H9 (cell line): ENCODE results near the gene FXYD2. TPM values are rescaled to one million over a fixed set of nuclear protein-coding genes. Genes with fewer than 3 reads are reported as not detected.

Experiments
- DNase-seq: peaks from one replicate; pipeline ENCODE4 v3.0.0-alpha.2; 2017
- H2AFZ ChIP-seq: one replicate; pipeline ENCODE4 v1.6.1; 2013; ENCODE audit warnings: mild to moderate bottlenecking, low read length, control low read depth, moderate library complexity
- H2AK5ac ChIP-seq: 2 replicates; pipeline ENCODE4 v1.6.1; 2013; ENCODE audit warnings: low read length, control low read depth, mixed read lengths; ENCODE audit not compliant: insufficient read length
- H2BK120ac ChIP-seq: one replicate; pipeline ENCODE4 v1.6.1; 2013; ENCODE audit warnings: low read depth, mild to moderate bottlenecking, low read length, control low read depth, inconsistent platforms; ENCODE audit not compliant: poor library complexity, severe bottlenecking
- H2BK12ac ChIP-seq: 2 replicates; pipeline ENCODE4 v1.6.1; 2013; ENCODE audit warnings: low read length, control low read depth, mixed read lengths, low read depth; ENCODE audit not compliant: insufficient read length
- H2BK15ac ChIP-seq: 2 replicates; pipeline ENCODE4 v1.6.1; 2013; ENCODE audit warnings: low read depth, low read length, control low read depth
- H2BK20ac ChIP-seq: one replicate; pipeline ENCODE4 v1.6.1; 2013; ENCODE audit warnings: low read depth, mild to moderate bottlenecking, low read length, control low read depth, inconsistent platforms; ENCODE audit not compliant: poor library complexity, severe bottlenecking
- H2BK5ac ChIP-seq: 2 replicates; pipeline ENCODE4 v1.6.1; 2013; ENCODE audit warnings: low read length, control low read depth, mixed read lengths; ENCODE audit not compliant: insufficient read length
- H3K14ac ChIP-seq: 2 replicates; pipeline ENCODE4 v1.6.1; 2013; ENCODE audit warnings: low read length, control low read depth; ENCODE audit not compliant: insufficient read depth
- H3K18ac ChIP-seq: 2 replicates; pipeline ENCODE4 v1.6.1; 2013; ENCODE audit warnings: low read depth, mild to moderate bottlenecking, mixed read lengths, low read length, control low read depth; ENCODE audit not compliant: insufficient read length
- H3K23ac ChIP-seq: 2 replicates; pipeline ENCODE4 v1.6.1; 2013; ENCODE audit warnings: low read length, control low read depth, mixed read lengths, low read depth; ENCODE audit not compliant: insufficient read length
- H3K23me2 ChIP-seq: 2 replicates; pipeline ENCODE4 v1.6.1; 2013; ENCODE audit warnings: low read depth, mild to moderate bottlenecking, mixed read lengths, low read length, control low read depth; ENCODE audit not compliant: insufficient read length, poor library complexity, severe bottlenecking
- H3K27ac ChIP-seq: 2 replicates; pipeline ENCODE4 v1.5.1; 2013; ENCODE audit warnings: low read length, control low read depth, mixed read lengths, low read depth; ENCODE audit not compliant: insufficient read length
- H3K27me3 ChIP-seq: 2 replicates; pipeline ENCODE4 v1.6.1; 2013; ENCODE audit warnings: low read length, control low read depth, inconsistent platforms; ENCODE audit not compliant: insufficient read depth
- H3K4ac ChIP-seq: 2 replicates; pipeline ENCODE4 v1.6.1; 2013; ENCODE audit warnings: low read depth, mild to moderate bottlenecking, control low read depth, inconsistent platforms, low read length, moderate library complexity
- H3K4me1 ChIP-seq: 2 replicates; pipeline ENCODE4 v1.6.1; 2013; ENCODE audit warnings: low read length, control low read depth, inconsistent platforms; ENCODE audit not compliant: insufficient read depth
- H3K4me2 ChIP-seq: 2 replicates; pipeline ENCODE4 v1.6.1; 2013; ENCODE audit warnings: low read length, control low read depth, mixed read lengths; ENCODE audit not compliant: insufficient read length, insufficient read depth
- H3K56ac ChIP-seq: 2 replicates; pipeline ENCODE4 v1.6.1; 2013; ENCODE audit warnings: low read depth, mild to moderate bottlenecking, mixed read lengths, low read length, control low read depth; ENCODE audit not compliant: insufficient read length
- H3K79me1 ChIP-seq: 2 replicates; pipeline ENCODE4 v1.6.1; 2013; ENCODE audit warnings: low read depth, mild to moderate bottlenecking, moderate library complexity, low read length, control low read depth, inconsistent platforms; ENCODE audit not compliant: insufficient read depth, poor library complexity, severe bottlenecking
- H3K79me2 ChIP-seq: 2 replicates; pipeline ENCODE4 v1.6.1; 2013; ENCODE audit warnings: low read length, control low read depth, inconsistent platforms; ENCODE audit not compliant: insufficient read depth
- H3K9ac ChIP-seq: 2 replicates; pipeline ENCODE4 v1.6.1; 2013; ENCODE audit warnings: low read length, control low read depth, mixed read lengths; ENCODE audit not compliant: insufficient read length; ENCODE audit errors: extremely low read depth
- H3K9me3 ChIP-seq: one replicate; pipeline ENCODE4 v1.6.1; 2013; ENCODE audit warnings: low read depth, low read length, inconsistent platforms; ENCODE audit not compliant: control insufficient read depth
- H3T11ph ChIP-seq: one replicate; pipeline ENCODE4 v1.6.1; 2013; ENCODE audit warnings: mild to moderate bottlenecking, low read length, control low read depth, inconsistent platforms
- H4K20me1 ChIP-seq: one replicate; pipeline ENCODE4 v1.6.1; 2013; ENCODE audit not compliant: control insufficient read depth, insufficient read length, insufficient read depth
- H4K5ac ChIP-seq: 2 replicates; pipeline ENCODE4 v1.6.1; 2013; ENCODE audit warnings: low read depth, mild to moderate bottlenecking, mixed read lengths, low read length, control low read depth; ENCODE audit not compliant: insufficient read length
- H4K8ac ChIP-seq: replicated peaks from 2 replicates; pipeline ENCODE4 v1.6.1; 2013; ENCODE audit warnings: low read length, control low read depth, mixed read lengths, low read depth; ENCODE audit not compliant: insufficient read length
- H4K91ac ChIP-seq: 2 replicates; pipeline ENCODE4 v1.6.1; 2013; ENCODE audit warnings: low read depth, mild to moderate bottlenecking, moderate library complexity, mixed read lengths, low read length, control low read depth; ENCODE audit not compliant: insufficient read length
- H3K27ac Mint-ChIP-seq, 3 experiments: 2 replicates in 2 of 3; 3 replicates in 1 of 3; pipeline ENCODE4 v1.8.0; 2020 to 2021; ENCODE audit warnings: mixed read lengths in 3 of 3, mild to moderate bottlenecking in 1 of 3, moderate library complexity in 1 of 3
- H3K27me3 Mint-ChIP-seq: 2 replicates; pipeline ENCODE4 v1.8.0; 2021; ENCODE audit warnings: low read depth, mild to moderate bottlenecking, moderate library complexity, mixed read lengths
- H3K36me3 Mint-ChIP-seq, 3 experiments: 2 replicates in 2 of 3; 3 replicates in 1 of 3; pipeline ENCODE4 v1.8.0; 2020 to 2021; ENCODE audit warnings: low read depth in 3 of 3, mixed read lengths in 3 of 3; ENCODE audit not compliant: insufficient read depth in 1 of 3
- H3K4me1 Mint-ChIP-seq, 2 experiments: 2 replicates each; pipeline ENCODE4 v1.8.0; 2020; ENCODE audit warnings: mixed read lengths in 2 of 2
- H3K4me3 Mint-ChIP-seq, 2 experiments: 2 replicates in 1 of 2; 3 replicates in 1 of 2; pipeline ENCODE4 v1.8.0; 2020 to 2021; ENCODE audit warnings: mild to moderate bottlenecking in 2 of 2, mixed read lengths in 2 of 2, moderate library complexity in 1 of 2
- H3K9me3 Mint-ChIP-seq, 2 experiments: 2 replicates in 1 of 2; 3 replicates in 1 of 2; pipeline ENCODE4 v1.8.0; 2020; ENCODE audit warnings: mild to moderate bottlenecking in 2 of 2, mixed read lengths in 2 of 2, moderate library complexity in 1 of 2
- CTCF ChIP-seq: fragments of 200-600 bp; sonication (generic); conservative IDR thresholded peaks from 3 replicates; pipeline ENCODE4 v1.8.0; 2021; ENCODE audit warnings: antibody characterized with exemption, mild to moderate bottlenecking
- WGBS: extraction: QIAGEN DNeasy Blood & Tissue Kit; methylation state at CpG from one replicate; pipeline ENCODE4 v1.1.7; 2013; ENCODE audit warnings: missing lambda C conversion rate, low lambda C conversion rate, mixed read lengths; ENCODE audit not compliant: insufficient read length; ENCODE audit errors: extremely low coverage; 5-methylcytosine and 5-hydroxymethylcytosine counted together
- total RNA-seq: library from RNA; stranded (reverse); gene quantifications from 2 replicates; pipeline ENCODE4 v1.2.1, GENCODE V29; 2021

Gene FXYD2
- total RNA-seq, 1 experiment from 2014 or later: 0.79 TPM

- Mint-ChIP-seq H3K27me3 (peaks cover 87% of the 10 kb centered on the region), H3K9me3 (no peaks in the 10 kb centered on the region), H3K4me1 (peaks cover 12 to 27% of the 10 kb centered on the region in 2 experiments), H3K27ac (no peak overlapping the region), H3K4me3 (peak overlapping the region; percentile 61 to 82), H3K36me3 (no peaks in the 10 kb centered on the region)
- H3K23ac ChIP-seq: no peak overlapping the region
- H3K27ac ChIP-seq: no peak overlapping the region
- no peak overlapping the region for H2BK12ac ChIP-seq
- no peak overlapping the region for H3K56ac ChIP-seq
- no peak overlapping the region for H2BK120ac ChIP-seq
- peaks cover 30% of the 10 kb centered on the region for H3K27me3 ChIP-seq
- H2AK5ac ChIP-seq: no peak overlapping the region
- H3K4me1 ChIP-seq: no peaks in the 10 kb centered on the region
- no peaks in the 10 kb centered on the region for H3K79me1 ChIP-seq
- H3K79me2 ChIP-seq: no peaks in the 10 kb centered on the region
- H2AFZ ChIP-seq: no peak overlapping the region
- no peak overlapping the region for H4K5ac ChIP-seq
- no peak overlapping the region for H4K91ac ChIP-seq
- no peak overlapping the region for H3T11ph ChIP-seq
- no peak overlapping the region for H3K4ac ChIP-seq
- H3K4me2 ChIP-seq: peak overlapping the region; percentile 80
- no peak for DNase-seq
- H2BK15ac ChIP-seq: no peak overlapping the region
- H3K9me3 ChIP-seq: no peaks in the 10 kb centered on the region
- H3K14ac ChIP-seq: peak overlapping the region; percentile 3; the same call in 1 of the 2 replicates
- H3K18ac ChIP-seq: no peak overlapping the region
- peaks cover 21% of the 10 kb centered on the region for H3K23me2 ChIP-seq
- no peak; the same call in 2 of the 3 replicates for TF ChIP-seq CTCF
- H3K9ac ChIP-seq: no peak overlapping the region
- H4K8ac ChIP-seq: no peak overlapping the region
- H2BK20ac ChIP-seq: no peak overlapping the region
- H2BK5ac ChIP-seq: no peak overlapping the region
- peaks cover 2% of the 10 kb centered on the region for H4K20me1 ChIP-seq
- no CpG with 5 or more reads among the region's 35 CpGs for WGBS
These were observed 28.1 kb downstream of the FXYD2 start for GRCh38 chr11:117796456-117796871.
